ENCODE results near the gene NIN.

The NIN gene

GRCh38 chr14:50854521-50854920 lies 23.6 kb upstream of the NIN start:
- TF ChIP-seq TAF1 (IDR thresholded peaks at IDR 0.05; ENCODE audit: borderline replicate concordance, insufficient read depth, low read length) (no peak), FOXP2 (optimal IDR thresholded peaks at IDR 0.05; ENCODE audit: borderline replicate concordance, extremely low read depth, extremely low read length, insufficient read depth) (no peak), SIN3A (IDR thresholded peaks at IDR 0.05; ENCODE audit: borderline replicate concordance, insufficient read depth, low read length) (no peak), POLR2AphosphoS5 (IDR thresholded peaks at IDR 0.05; ENCODE audit: low read depth, low read length) (no peak)
- TF ChIP-seq, protein P1, sequence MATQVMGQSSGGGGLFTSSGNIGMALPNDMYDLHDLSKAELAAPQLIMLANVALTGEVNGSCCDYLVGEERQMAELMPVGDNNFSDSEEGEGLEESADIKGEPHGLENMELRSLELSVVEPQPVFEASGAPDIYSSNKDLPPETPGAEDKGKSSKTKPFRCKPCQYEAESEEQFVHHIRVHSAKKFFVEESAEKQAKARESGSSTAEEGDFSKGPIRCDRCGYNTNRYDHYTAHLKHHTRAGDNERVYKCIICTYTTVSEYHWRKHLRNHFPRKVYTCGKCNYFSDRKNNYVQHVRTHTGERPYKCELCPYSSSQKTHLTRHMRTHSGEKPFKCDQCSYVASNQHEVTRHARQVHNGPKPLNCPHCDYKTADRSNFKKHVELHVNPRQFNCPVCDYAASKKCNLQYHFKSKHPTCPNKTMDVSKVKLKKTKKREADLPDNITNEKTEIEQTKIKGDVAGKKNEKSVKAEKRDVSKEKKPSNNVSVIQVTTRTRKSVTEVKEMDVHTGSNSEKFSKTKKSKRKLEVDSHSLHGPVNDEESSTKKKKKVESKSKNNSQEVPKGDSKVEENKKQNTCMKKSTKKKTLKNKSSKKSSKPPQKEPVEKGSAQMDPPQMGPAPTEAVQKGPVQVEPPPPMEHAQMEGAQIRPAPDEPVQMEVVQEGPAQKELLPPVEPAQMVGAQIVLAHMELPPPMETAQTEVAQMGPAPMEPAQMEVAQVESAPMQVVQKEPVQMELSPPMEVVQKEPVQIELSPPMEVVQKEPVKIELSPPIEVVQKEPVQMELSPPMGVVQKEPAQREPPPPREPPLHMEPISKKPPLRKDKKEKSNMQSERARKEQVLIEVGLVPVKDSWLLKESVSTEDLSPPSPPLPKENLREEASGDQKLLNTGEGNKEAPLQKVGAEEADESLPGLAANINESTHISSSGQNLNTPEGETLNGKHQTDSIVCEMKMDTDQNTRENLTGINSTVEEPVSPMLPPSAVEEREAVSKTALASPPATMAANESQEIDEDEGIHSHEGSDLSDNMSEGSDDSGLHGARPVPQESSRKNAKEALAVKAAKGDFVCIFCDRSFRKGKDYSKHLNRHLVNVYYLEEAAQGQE (IDR thresholded peaks at IDR 0.05; ENCODE audit: insufficient read depth in 1 of 2, low read depth in 2 of 2, low read length in 2 of 2) = no peak

- TF ChIP-seq POLR2AphosphoS5 (IDR thresholded peaks at IDR 0.05; ENCODE audit: low read depth, low read length) (no peak), SIN3A (IDR thresholded peaks at IDR 0.05; ENCODE audit: borderline replicate concordance, insufficient read depth, low read length) (no peak)
These were observed 22.9 kb upstream of the NIN start for GRCh38 chr14:50853891-50854290.

DNA sequence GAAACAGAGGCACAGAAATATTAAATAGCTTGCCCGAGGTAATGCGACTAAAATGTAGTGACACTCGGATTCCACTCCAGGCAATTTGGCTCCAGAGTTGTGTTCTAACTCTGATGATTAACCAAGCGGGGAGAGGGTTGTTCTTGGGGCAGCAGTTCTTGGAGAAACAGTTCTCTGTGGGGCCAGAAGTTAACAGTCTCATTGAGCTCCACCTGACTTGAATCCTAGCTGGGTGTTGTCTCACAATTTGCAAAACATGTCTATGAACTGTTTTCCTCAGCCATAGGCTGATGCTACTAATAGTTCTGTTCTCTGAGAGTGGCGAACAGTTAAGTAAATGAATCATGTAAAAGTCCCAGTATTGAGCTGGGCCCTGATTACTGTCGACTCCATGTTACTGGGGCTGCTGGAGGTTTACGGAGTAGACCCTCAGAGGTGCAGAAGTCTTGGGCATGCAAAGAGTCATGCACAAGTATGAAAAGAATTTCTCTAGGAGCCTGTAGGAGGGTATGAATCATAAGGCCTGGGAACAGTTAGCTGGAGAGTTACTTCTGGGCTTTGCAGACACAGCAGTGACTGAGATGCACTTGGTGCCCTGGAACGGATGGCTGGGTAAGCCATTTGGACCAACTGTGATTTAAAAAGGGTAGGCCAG lies 15.4 kb upstream of the NIN start:
- no peak for TF ChIP-seq POLR2AphosphoS5 (IDR thresholded peaks at IDR 0.05; ENCODE audit: low read depth, low read length)
- no peak for TF ChIP-seq FOXP2 (optimal IDR thresholded peaks at IDR 0.05; ENCODE audit: borderline replicate concordance, extremely low read depth, extremely low read length, insufficient read depth)
- no peak for TF ChIP-seq SIN3A (IDR thresholded peaks at IDR 0.05; ENCODE audit: borderline replicate concordance, insufficient read depth, low read length)
- no peak for TF ChIP-seq TAF1 (IDR thresholded peaks at IDR 0.05; ENCODE audit: borderline replicate concordance, insufficient read depth, low read length)
- TF ChIP-seq, protein P1 (IDR thresholded peaks at IDR 0.05; ENCODE audit: insufficient read depth in 1 of 2, low read depth in 2 of 2, low read length in 2 of 2) = no peak

GRCh38 chr14:50845166-50845565 lies 14.2 kb upstream of the NIN start:
- no peak for TF ChIP-seq FOXP2 (optimal IDR thresholded peaks at IDR 0.05; ENCODE audit: borderline replicate concordance, extremely low read depth, extremely low read length, insufficient read depth)
- TF ChIP-seq, protein P1 (IDR thresholded peaks at IDR 0.05; ENCODE audit: insufficient read depth in 1 of 2, low read depth in 2 of 2, low read length in 2 of 2) = no peak
- TF ChIP-seq POLR2AphosphoS5 (IDR thresholded peaks at IDR 0.05; ENCODE audit: low read depth, low read length) = no peak
- no peak for TF ChIP-seq TAF1 (IDR thresholded peaks at IDR 0.05; ENCODE audit: borderline replicate concordance, insufficient read depth, low read length)
- no peak for TF ChIP-seq SIN3A (IDR thresholded peaks at IDR 0.05; ENCODE audit: borderline replicate concordance, insufficient read depth, low read length)

DNA sequence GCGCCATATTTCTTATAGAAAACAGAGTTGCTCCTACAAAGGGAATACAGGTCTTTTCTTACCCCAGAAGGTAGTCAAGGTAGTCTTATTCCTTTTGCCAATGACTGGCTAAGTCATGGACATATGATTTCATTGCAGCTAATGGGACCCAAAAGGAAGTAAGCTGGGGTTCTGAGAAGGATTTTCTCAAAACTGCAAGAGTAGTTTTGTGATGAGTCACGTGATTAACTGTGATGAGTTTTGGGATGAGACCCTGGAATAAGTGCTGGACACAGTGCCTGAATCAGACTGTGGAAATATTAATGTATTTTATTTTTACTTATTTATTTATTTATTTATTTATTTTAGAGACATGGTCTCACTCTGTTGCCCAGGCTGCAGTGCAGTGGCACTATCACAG lies 13.4 kb upstream of the NIN start:
- TF ChIP-seq TAF1 (IDR thresholded peaks at IDR 0.05; ENCODE audit: borderline replicate concordance, insufficient read depth, low read length) (no peak), SIN3A (IDR thresholded peaks at IDR 0.05; ENCODE audit: borderline replicate concordance, insufficient read depth, low read length) (no peak), FOXP2 (optimal IDR thresholded peaks at IDR 0.05; ENCODE audit: borderline replicate concordance, extremely low read depth, extremely low read length, insufficient read depth) (no peak), POLR2AphosphoS5 (IDR thresholded peaks at IDR 0.05; ENCODE audit: low read depth, low read length) (no peak)
- TF ChIP-seq, protein P1 (IDR thresholded peaks at IDR 0.05; ENCODE audit: insufficient read depth in 1 of 2, low read depth in 2 of 2, low read length in 2 of 2) = no peak

All from PFSK-1 (cell line).